HG03135 (cell line): ENCODE results near the gene LIPT1.
A peak's percentile ranks its signal among the peaks of the same experiment; 100 is the strongest.
"Not testable (repeated sequence)": the region's sequence is repeated elsewhere in the genome, so short reads cannot be mapped to it uniquely, and the experiment has no call there.

Experiments
- ATAC-seq: cut with Tn5 transposase; IDR thresholded peaks from one replicate; pipeline ENCODE4 v1.9.1; 2021; ENCODE audit warnings: mild to moderate bottlenecking, moderate library complexity; ENCODE audit not compliant: unreplicated experiment

Gene LIPT1

GRCh38 chr2:99171377-99172140, 16.8 kb downstream of the LIPT1 start:
- no peak for ATAC-seq

GRCh38 chr2:99180755-99181623, 26.2 kb downstream of the LIPT1 start, which contains the start of the genes MITD1 and MRPL30:
Gene MITD1, minus strand, starts transcription at chr2:99181058. Its CDS starts 77 bp downstream, at chr2:99180981.
Gene MRPL30, plus strand, starts transcription at chr2:99181184. Its CDS starts 5,020 bp downstream, at chr2:99186204.
- peak; percentile 89 for ATAC-seq

GRCh38 chr2:99181624-99182000, 26.8 kb downstream of the LIPT1 start:
- ATAC-seq, result no peak

- ATAC-seq, result no peak
These were observed 28.3 kb downstream of the LIPT1 start for GRCh38 chr2:99183025-99183424.

DNA sequence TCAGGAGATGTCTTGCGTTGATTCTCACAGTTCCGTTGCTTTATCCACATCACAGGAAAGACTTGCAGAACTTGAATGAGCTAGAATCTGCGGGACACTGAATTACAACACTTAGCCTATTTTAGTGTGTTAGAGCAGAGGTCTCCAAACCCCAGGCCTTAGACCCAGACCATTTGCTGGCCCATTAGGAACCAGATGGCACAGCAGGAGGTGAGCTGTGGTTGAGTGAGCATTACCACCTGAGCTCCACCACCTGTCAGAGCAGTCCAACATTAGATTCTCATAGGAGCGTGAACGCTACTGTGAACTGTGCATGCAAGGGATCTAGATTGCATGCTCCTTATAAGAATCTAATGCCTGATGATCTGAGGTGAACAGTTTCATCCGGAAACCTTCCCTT, 30.0 kb downstream of the LIPT1 start:
- ATAC-seq, result no peak

DNA sequence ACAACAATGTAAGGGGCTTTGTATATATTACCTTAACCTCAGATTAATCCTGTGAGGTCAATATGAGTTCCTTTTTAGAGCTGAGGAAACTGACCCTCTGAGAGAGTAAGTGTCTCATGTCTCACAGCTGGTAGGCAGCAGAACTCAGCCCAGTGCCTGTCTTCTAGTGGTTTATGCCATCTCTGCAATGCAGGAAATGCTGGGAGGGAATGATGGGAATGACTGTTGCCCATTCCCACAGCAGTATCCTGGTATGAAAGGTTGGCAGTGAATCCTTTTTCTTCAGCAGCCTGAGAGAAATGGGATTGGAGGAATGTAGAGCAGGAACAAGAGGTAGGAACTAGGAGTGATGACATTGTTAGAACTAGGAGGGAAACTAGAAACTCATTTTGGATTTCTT, 32.2 kb downstream of the LIPT1 start:
- no peak for ATAC-seq

DNA sequence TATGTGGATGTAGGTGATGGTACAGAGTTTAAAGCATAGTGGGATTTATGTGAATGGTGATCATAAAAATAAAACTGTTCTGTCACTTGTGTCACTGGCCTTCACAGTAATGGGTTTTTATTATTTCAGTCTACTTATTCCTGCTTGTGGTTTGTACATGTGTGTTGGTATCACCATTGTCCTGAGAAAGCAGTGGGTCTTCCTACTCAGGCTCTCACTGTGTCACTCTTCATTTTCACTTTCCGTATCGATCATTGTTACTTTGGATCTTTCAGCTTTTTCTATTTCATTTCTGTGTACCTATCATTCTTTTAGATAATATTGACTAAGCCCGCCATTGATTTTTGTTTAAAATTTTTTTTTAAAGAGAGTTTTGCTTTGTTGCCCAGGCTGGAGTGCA, 33.6 kb downstream of the LIPT1 start:
- ATAC-seq, result no peak

GRCh38 chr2:99190548-99190947, 35.8 kb downstream of the LIPT1 start:
- no peak for ATAC-seq

DNA sequence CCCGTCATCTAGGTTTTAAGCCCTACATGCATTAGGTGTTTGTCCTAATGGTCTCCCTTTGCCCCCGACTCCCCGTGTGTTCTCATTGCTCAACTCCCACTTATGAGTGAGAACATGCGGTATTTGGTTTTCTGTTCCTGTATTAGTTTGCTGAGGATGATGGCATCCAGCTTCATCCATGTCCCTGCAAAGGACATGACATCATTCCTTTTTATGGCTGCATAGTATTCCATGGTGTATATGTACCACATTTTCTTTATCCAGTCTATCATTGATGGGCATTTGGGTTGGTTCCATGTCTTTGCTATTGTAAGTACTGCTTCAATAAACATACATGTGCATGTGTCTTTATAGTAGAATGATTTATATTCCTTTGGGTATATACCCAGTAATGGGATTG, 37.6 kb downstream of the LIPT1 start:
- not testable (repeated sequence) for ATAC-seq

DNA sequence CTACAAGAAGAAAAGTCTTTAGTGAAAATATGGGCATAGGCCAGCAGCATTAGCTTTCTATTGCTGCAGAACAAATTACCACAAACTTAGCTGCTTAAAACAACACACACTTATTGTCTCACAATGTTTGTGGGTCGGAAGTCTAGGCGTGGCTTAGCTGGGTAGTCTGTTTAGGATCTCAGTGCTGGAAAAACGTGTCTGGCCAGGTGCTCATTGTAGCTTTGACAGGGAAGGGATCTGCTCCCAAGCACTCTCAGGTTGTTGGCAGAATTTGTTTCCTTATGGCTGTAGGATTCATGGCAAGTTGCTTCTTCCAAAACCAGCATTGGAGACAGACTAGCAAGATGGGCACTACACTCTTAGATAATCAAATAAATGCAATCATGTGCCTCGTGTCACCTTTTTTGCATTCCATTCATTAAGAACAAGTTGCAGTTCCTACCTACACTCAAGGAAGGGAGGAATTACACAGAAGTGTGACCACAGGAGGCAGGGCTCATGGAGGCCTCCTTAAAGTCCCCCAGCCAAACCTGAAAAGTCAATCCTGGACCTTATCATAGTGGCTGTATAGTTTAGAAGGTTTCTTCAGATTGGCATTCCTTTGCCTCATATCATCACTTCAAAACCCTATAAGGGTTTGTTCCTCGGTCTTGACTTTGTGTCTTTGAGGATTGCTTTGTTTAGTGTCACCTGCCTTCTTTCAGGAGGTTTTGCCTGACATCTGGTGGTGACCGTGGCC, 43.5 kb downstream of the LIPT1 start:
- ATAC-seq, result no peak

GRCh38 chr2:99200076-99200800, 45.5 kb downstream of the LIPT1 start:
- ATAC-seq, result no peak

DNA sequence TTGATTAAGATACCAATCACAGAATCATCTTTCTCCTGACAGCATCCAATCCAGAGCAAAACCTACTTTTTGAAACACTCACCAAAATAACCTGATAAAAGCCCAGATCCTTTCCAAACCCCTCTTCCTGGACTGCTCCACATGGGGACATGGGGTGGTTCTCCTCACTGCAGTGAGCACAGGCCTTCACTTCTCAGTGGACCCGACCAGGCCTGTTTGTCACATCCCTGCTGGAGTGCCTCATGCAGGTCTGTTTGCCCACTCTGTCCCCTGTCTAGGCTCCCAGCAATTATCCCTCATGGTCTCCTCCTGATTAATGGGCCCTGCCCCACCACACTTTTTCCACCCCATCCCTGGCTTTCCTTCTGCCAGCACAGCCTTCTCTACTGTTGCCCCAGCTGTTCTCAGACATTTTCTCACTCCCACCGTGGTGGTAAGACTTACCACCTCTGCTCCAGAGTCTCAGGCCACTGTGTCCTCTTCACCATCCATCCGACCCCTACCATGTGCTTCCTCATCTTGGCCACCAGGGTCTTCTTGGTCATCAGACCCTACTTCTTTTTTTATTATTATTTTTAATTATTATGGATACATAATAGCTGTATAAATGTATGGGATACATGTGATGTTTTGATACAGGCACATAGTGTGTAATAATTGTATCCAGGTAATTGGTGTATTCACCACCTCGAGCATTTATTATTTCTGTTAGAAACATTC, 47.4 kb downstream of the LIPT1 start:
- no peak for ATAC-seq

DNA sequence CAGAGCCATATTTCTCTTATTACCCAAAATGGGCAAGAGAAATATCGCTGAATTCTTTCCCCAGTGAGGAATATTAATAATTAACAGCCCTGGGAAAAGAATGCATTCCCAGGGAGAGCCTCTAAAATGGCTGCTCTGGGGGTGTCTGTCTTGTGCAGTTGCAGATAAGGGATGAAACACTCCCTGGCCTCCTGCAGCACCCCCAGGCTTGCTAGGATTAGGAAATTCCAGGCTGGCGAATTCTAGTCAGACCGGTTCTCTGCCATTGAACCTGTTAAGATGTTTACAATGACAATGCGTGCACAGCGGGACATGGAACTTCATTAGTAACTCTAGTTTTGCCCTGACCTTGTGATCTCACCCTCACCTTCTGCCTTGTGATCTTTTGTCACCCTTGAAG, 50.7 kb downstream of the LIPT1 start:
- ATAC-seq, result no peak
